HPDE6-E6E7 (cell line): ENCODE measurements around the gene S100A12.

ENCODE experiments used
- DNase-seq: peaks from one replicate; pipeline ENCODE4 v3.0.0; 2011; ENCODE audit warnings: missing footprints; ENCODE audit errors: extremely low spot score

The S100A12 gene

DNA sequence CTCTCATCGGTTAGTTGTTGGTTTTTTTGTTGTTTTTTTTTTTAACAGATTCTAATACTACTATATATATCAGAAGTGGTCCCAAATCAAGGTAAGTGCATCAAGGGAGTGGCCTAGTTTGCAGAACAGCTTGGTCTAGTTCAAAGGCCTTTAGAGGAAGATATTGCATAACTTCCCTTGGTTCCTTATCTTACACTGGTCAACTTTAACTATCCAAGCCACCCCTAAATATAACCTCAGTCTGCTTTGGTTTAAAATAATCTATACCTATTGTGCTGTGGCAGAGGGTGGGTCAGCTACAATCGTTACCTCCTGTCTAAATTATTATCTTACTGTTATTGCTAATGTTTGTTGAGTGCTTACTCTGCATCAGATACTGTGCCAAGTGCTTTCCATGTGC is 6.9 kb downstream of the S100A12 start:
- no peak for DNase-seq

- no peak for DNase-seq
Observed at GRCh38 chr1:153367090-153367489, 8.3 kb downstream of the S100A12 start.

GRCh38 chr1:153366261-153366660 is 9.2 kb downstream of the S100A12 start:
- DNase-seq = no peak

DNA sequence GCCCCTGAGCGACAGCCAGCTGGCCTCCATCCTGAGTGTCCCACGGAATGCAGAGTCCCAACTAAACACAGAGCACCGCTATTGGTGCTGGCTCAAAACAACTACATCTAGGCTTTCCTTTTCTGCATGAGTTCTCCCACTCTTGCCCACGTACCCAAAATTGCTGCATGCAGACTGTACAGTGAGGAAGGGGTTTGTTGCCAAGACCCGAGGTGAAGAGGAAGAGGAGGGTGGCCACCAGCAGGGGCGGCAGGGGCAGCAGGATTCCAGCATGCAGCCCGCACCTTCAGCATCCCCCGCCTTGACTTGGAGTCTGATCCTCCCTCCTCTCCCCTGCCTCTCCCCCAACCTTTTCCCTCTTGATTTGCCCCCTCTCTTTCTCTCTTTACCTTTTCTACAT is 9.7 kb downstream of the S100A12 start:
- no peak for DNase-seq

- peak; percentile 66 for DNase-seq
Observed at GRCh38 chr1:153364766-153365666, 10.4 kb downstream of the S100A12 start.

DNA sequence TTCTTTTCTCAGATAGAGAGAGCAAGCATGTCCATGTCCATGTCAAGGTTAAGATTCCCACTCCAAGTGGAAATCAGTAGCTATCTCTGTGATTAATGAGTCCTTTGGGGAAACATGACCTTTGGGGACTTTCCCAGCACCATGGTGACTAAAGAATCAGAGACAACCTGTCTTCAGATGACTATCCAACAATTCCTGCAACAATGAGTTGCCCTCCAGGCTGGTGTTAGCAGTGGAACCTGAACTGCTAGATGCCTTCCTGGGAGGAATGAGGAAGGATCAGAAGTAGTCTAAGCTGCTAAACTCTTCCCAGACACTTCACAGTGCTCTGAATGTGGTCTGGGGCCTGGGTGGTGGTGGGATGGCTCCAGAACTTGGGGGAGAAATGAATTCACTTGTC is 11.3 kb downstream of the S100A12 start:
- no peak for DNase-seq

GRCh38 chr1:153363641-153364040 is 11.8 kb downstream of the S100A12 start:
- DNase-seq = no peak

DNA sequence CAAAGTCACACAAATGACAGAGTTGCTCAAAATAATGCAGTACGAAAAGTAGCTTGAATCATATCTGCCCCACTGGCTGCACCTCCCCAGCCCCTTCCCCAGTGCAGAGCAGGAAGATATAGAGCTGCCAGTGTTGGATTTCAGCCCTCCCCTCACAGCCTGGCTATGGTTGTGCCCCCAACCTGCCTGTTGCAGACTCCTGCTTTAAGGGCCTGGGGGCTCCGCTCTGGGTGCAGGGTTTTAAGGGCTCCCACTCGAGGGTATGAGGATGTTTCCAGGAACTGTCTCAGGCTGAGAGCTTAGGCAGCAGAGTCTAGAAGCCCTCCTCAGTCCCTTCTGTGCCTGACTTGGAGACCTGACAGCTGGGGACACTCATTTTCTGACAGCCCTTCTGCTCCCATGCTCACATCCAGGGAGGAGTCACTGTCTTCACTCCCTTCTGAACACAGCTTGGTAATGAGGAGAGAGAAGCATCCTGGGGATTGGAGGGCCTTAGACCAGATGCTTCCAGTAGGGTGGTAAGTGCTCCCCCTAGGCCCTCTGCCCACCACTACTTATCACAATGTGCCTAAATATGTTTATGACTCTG is 13.1 kb downstream of the S100A12 start:
- DNase-seq = no peak

- no peak for DNase-seq
Observed at GRCh38 chr1:153361480-153362109, 13.8 kb downstream of the S100A12 start.

GRCh38 chr1:153360592-153361479 is 14.6 kb downstream of the S100A12 start:
- no peak for DNase-seq

DNA sequence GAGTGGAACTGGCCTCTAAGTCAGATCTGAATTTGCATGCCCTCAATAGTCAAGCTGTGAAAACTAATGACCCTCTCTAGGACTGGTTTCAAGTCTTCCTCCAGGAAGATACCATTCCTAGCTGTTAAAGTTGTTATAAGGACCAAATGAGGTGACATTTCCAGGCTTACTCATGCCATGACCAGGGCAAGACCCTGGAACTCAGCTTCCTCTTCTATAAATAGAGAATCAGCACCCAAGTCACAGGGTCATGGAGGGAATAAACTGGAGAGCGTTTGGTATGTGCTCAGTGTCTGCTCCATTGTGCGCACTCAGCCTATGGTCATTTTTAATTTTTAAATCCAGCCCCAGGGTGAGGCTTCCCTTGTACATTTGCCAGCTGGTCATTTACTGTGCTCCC is 15.2 kb downstream of the S100A12 start:
- DNase-seq = no peak

DNA sequence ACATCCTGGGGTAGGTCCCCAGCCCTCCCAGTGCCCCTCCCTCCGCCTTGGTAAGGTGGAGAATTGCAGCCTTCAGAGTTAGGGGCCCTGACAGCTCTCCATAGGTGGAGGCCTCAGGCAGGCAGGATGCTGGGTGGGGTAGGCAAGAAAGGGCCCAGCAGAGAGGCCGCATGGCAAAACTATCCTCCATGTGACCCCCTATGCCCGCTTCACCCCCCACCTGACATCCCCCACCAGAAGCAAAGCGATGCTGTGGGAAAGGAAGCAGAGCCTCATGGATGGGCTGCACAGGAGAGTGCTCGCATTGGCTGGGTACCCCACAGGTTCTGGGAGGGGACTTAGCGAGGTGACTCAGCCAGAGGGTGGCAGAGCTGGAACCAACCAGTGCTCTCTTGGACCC is 16.2 kb downstream of the S100A12 start:
- DNase-seq = no peak

DNA sequence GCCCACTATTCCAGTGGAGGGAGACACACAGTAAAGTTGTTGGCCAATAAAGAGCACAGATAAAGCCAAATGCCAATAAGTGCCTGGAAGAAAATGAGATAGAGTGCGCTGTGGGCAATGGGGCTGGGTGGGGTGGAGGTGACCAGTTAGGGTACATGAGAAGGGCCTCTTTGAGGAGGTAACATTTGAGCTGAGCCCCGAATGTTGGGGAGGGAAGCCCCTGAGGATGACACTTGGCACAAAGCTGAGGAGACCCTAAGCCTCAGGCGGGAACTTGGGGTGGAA is 16.8 kb downstream of the S100A12 start:
- DNase-seq = no peak

- DNase-seq = no peak
Observed at GRCh38 chr1:153357853-153358690, 17.3 kb downstream of the S100A12 start, which contains the start of gene S100A9. Gene S100A9, plus strand, starts transcription at chr1:153357854. Its CDS starts 430 bp downstream, at chr1:153358284.

GRCh38 chr1:153357076-153357852 is 18.2 kb downstream of the S100A12 start:
- peak; percentile 75 for DNase-seq

DNA sequence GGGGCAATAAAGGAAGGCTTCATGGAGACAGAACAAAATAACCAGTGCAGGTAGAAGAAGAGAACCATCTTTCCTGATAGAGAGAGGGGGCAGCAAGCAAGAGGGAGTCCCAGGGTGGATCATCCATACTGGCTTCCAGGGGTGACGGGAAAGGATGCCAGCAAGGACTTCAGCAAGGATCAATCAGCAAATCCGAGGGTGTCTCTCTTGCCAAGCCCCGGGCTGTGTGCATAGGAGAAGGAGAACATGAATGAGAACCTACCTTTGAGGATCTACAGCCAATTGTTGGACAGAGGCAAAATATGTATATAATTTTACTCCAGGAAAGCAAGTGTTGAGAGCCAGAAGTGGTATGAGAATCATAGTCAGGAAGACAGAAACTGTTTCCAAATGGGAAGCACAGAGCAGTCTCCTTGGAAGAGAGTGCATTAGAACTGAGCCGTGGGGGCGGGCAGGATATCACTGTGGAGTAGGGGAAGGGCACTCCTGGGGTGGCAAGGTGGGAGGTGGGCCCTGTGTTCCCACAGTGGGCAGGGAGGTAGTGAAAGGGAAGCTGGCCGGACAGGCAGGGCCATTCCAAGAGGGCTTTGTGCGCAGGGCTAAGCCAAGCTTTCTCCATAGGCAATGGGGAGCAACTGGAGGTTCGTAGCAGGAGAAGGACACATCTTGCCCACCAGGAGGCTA is 18.9 kb downstream of the S100A12 start:
- DNase-seq = no peak

GRCh38 chr1:153355445-153356071 is 19.9 kb downstream of the S100A12 start:
- no peak for DNase-seq

DNA sequence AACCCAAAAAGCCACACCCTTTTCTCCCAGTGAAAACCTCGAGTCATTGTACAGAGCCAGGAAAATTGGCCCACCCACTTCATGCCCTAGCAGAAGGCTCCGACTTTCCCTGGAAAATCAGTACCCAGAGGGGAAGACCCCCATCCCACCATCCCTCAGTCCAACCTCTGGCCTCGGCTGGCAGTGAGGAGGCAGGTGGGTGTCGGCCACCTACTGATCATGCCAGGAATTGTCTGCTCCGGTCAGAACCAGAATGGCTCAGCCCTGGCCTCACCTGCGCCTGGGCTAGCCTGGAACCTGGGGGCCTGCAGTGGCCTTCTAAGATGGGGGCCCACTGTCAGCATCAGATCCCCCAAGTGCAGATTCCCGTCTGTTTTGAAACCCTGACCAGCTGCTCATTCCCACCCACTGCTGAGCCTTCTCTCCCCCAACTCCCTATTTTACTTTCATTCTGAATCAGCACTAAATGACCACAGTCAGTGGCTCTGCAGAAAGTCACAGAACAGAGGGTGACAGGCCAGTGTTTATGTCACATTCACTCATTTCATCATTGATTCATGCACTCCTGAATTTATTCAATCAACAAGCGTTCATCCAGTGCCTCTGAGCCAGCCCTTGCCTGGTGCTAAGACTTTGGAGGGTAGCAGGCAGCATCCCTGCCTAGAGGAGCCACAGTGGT is 20.8 kb downstream of the S100A12 start:
- DNase-seq = no peak
